OCI-LY3 (cell line): ENCODE measurements around the gene RHOD.

Experiments used
- CTCF ChIP-seq: fragments of 200-600, 300-600 bp; sonication (generic); IDR thresholded peaks from 2 replicates; pipeline ENCODE4 v1.5.1; 2014; ENCODE audit warnings: antibody characterized with exemption, low read length, low read depth
- EZH2phosphoT487 ChIP-seq: fragments of 200-600 bp; shearing (Covaris generic); IDR thresholded peaks from 2 replicates; pipeline ENCODE4 v1.6.1; 2018; ENCODE audit warnings: antibody characterized with exemption, mixed run types, low read depth

- no peak for TF ChIP-seq EZH2phosphoT487
- TF ChIP-seq CTCF: no peak
Observed at GRCh38 chr11:67099831-67100324, 43.2 kb downstream of the RHOD start.
